ENCODE results near the gene GSC.

The GSC gene

DNA sequence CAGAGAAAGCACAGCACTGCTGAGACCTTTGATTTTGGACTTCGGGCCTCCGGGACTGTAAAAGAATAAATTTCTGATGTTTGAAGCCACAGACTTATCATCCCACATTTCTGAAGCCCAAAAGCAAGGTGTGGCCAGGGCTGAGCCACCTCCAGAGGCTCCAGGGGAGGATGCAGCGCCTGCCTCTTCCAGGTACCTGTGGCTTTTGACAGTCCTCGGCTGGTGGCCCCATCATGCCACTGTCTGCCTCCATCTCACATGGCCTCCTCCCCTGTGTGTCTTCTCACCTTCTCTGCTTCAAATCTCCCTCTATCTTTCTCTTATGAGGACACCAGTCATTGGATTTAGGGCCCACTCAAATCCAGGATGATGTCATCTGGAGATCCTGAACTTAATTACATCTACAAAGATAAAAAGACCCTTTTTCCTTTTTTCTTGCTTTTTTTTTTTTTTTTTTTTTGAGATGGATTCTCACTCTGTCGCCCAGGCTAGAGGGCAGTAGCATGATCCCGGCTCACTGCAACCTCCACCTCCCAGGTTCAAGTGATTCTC lies 15.4 kb downstream of the GSC start:
- Histone ChIP-seq H3K9me3 (no peaks in the 10 kb centered on the region), H3K27me3 (peaks cover 27% of the 10 kb centered on the region), H3K36me3 (no peaks in the 10 kb centered on the region), H3K27ac (no peak overlapping the region), H3K4me3 (ENCODE audit: low read depth in 1 of 2, low read length in 1 of 2) (no peak overlapping the region), H3K4me1 (ENCODE audit: control insufficient read depth in 1 of 2, insufficient read depth in 1 of 2, low read depth in 1 of 2, low read length in 1 of 2) (no peaks in the 10 kb centered on the region)
- TF ChIP-seq, protein P1, sequence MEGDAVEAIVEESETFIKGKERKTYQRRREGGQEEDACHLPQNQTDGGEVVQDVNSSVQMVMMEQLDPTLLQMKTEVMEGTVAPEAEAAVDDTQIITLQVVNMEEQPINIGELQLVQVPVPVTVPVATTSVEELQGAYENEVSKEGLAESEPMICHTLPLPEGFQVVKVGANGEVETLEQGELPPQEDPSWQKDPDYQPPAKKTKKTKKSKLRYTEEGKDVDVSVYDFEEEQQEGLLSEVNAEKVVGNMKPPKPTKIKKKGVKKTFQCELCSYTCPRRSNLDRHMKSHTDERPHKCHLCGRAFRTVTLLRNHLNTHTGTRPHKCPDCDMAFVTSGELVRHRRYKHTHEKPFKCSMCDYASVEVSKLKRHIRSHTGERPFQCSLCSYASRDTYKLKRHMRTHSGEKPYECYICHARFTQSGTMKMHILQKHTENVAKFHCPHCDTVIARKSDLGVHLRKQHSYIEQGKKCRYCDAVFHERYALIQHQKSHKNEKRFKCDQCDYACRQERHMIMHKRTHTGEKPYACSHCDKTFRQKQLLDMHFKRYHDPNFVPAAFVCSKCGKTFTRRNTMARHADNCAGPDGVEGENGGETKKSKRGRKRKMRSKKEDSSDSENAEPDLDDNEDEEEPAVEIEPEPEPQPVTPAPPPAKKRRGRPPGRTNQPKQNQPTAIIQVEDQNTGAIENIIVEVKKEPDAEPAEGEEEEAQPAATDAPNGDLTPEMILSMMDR (IDR thresholded peaks at IDR 0.05) = no peak

DNA sequence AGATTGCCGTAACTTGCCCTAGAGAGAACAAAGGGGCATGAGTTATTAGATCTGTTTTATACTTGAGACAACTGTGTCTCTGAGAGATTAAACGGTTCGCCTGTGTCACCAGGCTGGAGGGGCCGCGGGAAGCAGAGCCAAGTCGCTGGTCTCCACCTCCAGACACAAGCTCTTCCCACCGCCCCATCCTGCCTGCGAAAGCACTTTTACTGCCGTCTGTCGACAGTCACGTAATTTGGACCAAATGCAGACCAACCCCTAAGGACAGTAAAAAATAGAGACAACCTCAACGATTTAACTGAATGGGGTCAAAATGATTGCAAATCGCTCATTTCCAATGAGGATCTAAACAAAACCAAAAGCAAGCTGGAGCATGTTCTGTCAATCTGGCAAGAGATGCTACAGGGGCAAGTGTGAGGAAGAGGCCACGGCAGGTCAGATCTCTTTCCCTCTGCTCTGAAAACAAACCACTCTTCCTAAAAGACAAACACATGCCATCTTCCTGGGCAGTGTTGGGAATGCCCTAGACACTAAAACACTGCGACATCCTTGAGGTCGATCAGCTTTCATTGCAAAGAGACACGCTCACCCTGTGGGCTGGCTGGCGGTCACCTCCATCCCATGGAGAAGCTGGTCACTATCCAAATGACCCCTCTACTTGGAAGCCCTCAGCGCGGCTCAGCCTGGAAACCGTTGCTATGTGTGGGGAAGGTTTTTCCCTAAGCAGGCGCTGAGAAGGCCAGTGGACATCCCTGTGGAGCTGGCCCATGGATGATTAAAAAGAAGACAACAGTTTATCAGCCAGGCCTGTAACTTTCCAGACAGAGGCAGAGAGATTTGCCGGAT lies 17.1 kb downstream of the GSC start:
- TF ChIP-seq, protein P1 (IDR thresholded peaks at IDR 0.05) = no peak
- Histone ChIP-seq H3K4me1 (ENCODE audit: control insufficient read depth in 1 of 2, insufficient read depth in 1 of 2, low read depth in 1 of 2, low read length in 1 of 2) (no peaks in the 10 kb centered on the region), H3K27ac (no peak overlapping the region), H3K36me3 (no peaks in the 10 kb centered on the region), H3K4me3 (ENCODE audit: low read depth in 1 of 2, low read length in 1 of 2) (no peak overlapping the region), H3K27me3 (peaks cover 12% of the 10 kb centered on the region), H3K9me3 (no peaks in the 10 kb centered on the region)

DNA sequence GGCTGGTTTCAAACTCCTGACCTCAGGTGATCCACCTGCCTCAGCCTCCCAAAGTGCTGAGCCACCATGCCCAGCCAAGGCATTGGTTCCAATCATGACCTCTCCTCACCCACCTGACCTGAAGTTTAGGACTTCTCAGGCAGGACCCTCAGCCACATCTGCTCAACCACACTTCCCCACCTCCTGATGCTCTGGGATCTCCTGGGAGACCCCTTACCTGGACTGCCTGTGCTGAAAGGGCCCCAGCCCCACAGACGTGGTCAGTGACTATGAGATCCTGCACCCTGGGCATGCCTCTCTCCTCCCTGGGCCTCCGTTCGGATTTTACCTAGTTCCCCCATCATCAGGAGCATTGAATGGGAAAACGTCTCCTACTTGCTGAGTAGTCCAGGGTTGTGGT lies 18.0 kb downstream of the GSC start:
- Histone ChIP-seq H3K4me1 (ENCODE audit: control insufficient read depth in 1 of 2, insufficient read depth in 1 of 2, low read depth in 1 of 2, low read length in 1 of 2) (no peaks in the 10 kb centered on the region), H3K27me3 (peaks cover 8% of the 10 kb centered on the region), H3K36me3 (no peaks in the 10 kb centered on the region), H3K27ac (no peak overlapping the region), H3K9me3 (no peaks in the 10 kb centered on the region), H3K4me3 (ENCODE audit: low read depth in 1 of 2, low read length in 1 of 2) (no peak overlapping the region)
- TF ChIP-seq, protein P1 (IDR thresholded peaks at IDR 0.05) = no peak

DNA sequence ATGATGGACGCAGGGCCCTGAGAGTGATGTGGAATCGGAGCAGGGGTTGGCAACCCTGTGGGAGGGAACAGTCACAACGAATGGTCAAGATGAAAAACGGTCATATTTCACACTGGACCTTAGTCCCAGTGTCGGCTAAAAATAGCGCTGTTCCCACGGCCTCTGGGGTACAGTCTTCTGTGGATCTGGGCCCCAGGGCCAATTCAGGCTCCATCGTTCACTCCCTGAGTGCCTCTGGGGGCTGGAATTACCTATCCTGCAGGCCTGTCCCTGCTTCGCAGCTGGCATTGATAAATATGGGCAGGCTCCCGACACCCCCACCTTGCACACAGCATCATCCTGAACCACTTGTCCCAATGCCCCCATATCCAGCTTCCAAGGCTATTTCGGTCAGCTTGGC lies 18.6 kb downstream of the GSC start:
- no peak overlapping the region for H3K4me3 ChIP-seq (ENCODE audit: low read depth in 1 of 2, low read length in 1 of 2)
- H3K27me3 ChIP-seq = peaks cover 9% of the 10 kb centered on the region
- TF ChIP-seq, protein P1 (IDR thresholded peaks at IDR 0.05) = no peak
- no peaks in the 10 kb centered on the region for H3K36me3 ChIP-seq
- no peaks in the 10 kb centered on the region for H3K4me1 ChIP-seq (ENCODE audit: control insufficient read depth in 1 of 2, insufficient read depth in 1 of 2, low read depth in 1 of 2, low read length in 1 of 2)
- no peak overlapping the region for H3K27ac ChIP-seq
- no peaks in the 10 kb centered on the region for H3K9me3 ChIP-seq

DNA sequence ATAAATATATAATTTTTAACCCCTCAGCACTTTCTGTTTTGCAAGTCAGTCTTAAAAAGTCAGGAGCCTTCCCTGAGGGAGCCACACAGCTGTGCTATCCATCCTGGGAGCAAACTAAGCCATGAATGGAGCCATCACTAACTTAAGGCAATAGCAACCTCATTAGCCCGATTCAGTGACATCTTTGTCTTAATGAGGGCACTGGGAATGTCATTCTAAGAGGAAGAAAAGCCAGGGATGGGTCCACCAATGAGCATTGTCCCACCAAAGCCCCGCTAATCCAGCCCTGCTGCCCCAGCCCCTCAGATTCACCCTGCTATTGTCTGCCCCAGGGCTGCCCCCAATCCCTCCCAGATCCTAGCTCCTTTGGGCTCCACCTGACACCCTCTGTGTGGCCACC lies 19.5 kb downstream of the GSC start:
- H3K9me3 ChIP-seq = no peaks in the 10 kb centered on the region
- H3K27ac ChIP-seq = no peak overlapping the region
- no peaks in the 10 kb centered on the region for H3K36me3 ChIP-seq
- TF ChIP-seq, protein P1 (IDR thresholded peaks at IDR 0.05) = no peak
- no peak overlapping the region for H3K4me3 ChIP-seq (ENCODE audit: low read depth in 1 of 2, low read length in 1 of 2)
- H3K27me3 ChIP-seq = peaks cover 13% of the 10 kb centered on the region
- no peaks in the 10 kb centered on the region for H3K4me1 ChIP-seq (ENCODE audit: control insufficient read depth in 1 of 2, insufficient read depth in 1 of 2, low read depth in 1 of 2, low read length in 1 of 2)
